NCI-H2029 (cell line): ENCODE data around the gene CCDC121.
A peak's percentile ranks its signal among the peaks of the same experiment; 100 is the strongest.

Experiments
- DNase-seq: peaks from one replicate; lab custom pipeline; 2025; lab: John Stamatoyannopoulos, UW

CCDC121 gene

DNA sequence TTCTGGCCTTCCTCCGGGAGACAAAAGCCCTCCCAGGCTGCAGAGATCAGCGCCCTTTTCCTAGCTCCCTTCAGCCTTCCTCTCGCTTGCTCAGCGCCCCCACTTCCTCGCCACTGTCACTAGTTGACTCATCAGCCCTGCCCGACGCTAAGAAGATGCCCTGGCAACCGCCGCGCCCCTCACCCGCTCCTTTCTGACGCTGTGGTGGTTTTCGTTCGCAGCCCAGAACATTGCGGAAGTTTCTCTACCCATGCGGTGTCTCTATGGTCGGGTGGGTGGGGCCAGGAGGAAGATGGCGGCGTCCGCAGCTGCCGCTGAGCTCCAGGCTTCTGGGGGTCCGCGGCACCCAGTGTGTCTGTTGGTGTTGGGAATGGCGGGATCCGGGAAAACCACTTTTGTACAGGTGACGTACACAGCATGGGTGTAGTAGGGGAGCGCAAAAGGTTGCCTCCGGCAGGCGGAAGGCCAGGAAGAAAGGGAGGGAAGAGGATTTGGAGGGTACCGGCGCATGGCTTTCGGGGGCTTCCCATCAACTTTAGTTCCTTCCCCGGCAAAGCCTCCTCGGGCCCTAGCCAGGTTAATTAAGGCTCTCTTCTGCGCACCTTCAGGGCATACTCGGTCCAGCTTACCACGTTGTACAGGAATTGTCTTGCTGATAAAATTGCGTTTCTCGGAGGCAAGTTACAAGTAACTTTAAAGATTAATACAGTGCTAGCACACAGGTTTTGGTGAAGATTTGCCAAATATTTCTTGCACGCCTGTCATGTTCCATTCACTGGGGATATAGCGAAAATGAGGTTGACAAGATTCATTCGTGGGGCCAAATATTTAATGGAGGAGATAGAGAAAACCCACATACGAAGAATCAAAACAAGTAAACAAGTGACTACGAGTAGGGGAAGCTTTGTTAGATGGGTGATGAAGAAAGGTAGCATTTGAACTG, at the start of gene CCDC121, which contains the start of gene GPN1:
Gene CCDC121 (minus strand): TSS at position 246 of the 943 bp plus-strand sequence. CDS start 1,213 bp downstream, outside the sequence.
Gene GPN1 (plus strand): TSS at position 284 of the 943 bp plus-strand sequence. CDS start 9 bp downstream, at position 293.
- DNase-seq, result peak; percentile 76

GRCh38 chr2:27672723-27673486, 44.1 kb upstream of the CCDC121 start:
- DNase-seq, result no peak

- DNase-seq, result no peak
Measured at GRCh38 chr2:27671235-27671634, 42.4 kb upstream of the CCDC121 start.

DNA sequence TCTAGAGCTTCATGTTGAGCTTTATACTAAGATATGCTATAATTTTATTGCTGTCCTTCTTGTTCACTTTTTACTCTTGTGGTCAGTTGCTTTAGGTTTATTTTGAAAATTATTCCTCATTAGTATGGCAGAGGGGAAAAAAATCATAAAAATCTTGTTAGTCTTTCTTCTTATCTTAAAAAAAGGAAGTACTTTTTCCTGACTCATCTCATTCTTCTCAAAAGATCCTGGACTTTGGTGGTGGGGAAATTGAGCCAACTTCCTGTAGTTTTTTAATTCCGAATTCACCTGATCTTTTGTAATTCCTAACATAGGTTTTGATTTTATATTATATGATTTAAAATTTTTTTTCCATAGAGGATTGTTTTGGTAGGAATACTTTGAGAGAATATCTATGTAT, 38.6 kb upstream of the CCDC121 start:
- no peak for DNase-seq

DNA sequence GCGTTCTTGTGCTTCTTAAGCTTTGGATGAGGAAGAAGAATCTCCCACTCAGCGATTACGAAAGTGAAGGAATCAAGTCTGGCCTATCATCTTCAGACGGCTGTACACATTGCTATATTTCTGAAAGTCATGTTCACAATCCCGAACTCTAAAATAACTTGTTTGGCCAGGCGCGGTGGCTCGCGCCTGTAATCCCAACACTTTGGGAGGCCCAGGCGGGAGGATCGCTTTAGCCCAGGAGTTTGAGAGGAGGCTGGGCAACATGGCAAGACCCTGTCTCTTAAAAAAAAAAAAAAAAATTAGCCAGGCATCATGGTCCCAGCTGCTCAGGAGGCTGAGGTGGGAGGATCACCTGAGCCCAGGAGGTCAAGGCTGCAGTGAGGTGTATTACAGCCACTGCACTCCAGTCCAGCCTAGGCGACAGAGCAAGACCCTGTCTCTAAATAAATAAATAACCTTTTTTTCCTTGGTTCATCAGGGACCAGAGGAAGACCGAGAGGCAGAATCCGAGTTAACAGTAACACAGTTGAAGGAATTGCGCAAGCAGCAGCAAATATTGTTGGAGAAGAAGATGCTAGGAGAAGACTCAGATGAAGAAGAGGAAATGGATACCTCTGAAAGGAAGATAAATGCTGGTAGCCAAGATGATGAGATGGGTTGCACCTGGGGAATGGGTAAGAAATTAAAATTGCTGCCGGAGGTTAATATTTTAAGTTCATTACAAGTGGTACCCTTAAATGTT, 36.0 kb upstream of the CCDC121 start:
- no peak for DNase-seq

DNA sequence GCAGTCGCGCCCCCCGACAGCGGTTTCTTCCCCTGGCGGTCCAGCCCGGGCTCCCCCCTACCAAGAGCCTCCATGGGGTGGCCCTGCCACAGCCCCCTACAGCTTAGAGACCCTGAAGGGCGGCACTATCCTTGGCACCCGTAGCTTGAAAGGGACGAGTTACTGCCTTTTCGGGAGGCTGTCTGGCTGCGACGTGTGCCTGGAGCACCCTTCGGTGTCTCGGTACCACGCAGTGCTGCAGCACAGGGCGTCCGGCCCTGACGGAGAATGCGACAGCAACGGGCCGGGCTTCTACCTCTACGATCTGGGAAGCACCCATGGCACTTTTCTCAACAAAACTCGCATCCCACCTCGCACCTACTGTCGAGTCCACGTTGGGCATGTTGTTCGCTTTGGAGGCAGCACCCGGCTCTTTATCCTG, 35.4 kb upstream of the CCDC121 start:
- DNase-seq, result no peak

DNA sequence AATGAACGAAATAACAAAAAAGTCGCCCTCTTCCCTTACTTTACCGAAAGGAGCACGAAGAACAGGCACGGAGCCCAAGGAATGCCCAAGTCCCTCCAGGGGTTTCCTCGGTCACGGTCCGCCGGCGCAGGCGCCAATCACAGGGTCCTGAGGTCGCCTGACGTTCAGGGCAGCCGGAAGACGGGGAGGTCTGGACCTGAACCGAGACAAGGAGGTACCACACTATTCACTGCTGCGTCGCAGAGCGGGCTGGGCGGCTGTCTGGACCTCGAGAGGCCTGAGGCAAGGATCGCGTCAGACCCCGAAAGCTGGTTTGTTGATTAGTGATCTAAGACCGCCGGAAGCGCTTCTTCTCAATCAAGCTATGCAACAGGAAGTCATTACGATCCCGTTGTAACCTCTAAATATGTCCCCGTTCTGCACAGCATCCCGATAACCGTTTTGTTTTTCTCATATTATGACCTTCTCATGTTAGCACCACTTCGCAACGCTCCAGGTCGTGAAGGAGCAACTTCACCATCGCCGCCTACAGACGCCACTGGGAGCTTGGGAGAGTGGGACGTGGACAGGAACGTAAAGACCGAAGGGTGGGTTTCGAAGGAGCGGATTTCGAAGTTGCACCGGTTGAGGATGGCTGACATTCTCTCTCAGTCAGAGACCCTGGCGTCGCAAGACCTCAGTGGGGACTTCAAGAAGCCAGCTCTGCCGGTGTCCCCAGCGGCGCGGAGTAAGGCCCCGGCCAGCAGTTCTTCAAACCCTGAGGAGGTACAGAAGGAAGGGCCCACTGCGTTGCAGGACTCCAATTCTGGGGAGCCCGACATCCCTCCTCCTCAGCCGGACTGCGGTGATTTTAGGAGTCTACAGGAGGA, 34.7 kb upstream of the CCDC121 start, which contains the start of the genes SLC4A1AP and SUPT7L:
Gene SLC4A1AP (plus strand): TSS at position 605 of the 869 bp plus-strand sequence. CDS start 26 bp downstream, at position 631.
Gene SUPT7L (minus strand): TSS at position 330 of the 869 bp plus-strand sequence. CDS start 1,422 bp downstream, outside the sequence.
- DNase-seq, result peak; percentile 71

GRCh38 chr2:27661371-27661770, 32.6 kb upstream of the CCDC121 start:
- DNase-seq, result no peak

- no peak for DNase-seq
Measured at GRCh38 chr2:27655155-27655951, 26.5 kb upstream of the CCDC121 start.

GRCh38 chr2:27653397-27653796, 24.6 kb upstream of the CCDC121 start:
- DNase-seq, result no peak

DNA sequence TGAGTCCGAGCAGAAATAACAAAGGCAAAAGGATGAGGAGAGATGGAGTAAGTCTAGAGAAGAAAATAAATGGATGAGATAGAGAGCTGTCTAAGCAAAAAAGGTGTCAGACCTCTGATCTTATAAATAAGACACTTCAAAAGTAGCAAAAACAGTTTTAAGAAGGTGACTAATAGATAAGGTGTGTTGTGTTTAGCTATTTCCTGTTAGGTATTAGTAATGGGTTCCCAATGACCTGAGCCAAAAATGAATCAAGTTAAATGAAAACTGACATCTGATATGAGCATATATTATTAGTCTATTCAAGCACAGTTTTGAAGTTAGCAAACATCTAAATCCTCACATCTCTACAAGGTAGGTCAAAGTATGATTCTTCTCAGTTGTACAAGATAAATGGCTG, 24.0 kb upstream of the CCDC121 start:
- DNase-seq, result no peak

DNA sequence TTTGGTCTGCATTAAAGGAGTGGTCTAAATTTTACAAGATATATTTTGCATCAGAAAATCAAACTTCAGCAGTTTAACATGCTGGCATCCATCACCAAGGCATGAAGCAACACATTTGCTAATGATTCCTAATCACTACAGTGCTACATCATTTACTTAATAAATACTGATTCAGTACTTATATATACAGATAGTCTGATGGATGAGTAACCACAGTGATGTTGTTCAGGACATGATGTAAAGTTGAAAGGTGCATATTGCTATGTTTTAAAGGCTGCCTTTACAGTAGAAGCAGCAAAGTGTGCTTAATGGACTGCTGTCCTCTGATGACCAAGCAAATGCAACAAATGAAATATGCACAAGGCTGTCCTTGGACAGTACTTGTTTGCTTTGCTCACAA, 23.5 kb upstream of the CCDC121 start:
- no peak for DNase-seq

DNA sequence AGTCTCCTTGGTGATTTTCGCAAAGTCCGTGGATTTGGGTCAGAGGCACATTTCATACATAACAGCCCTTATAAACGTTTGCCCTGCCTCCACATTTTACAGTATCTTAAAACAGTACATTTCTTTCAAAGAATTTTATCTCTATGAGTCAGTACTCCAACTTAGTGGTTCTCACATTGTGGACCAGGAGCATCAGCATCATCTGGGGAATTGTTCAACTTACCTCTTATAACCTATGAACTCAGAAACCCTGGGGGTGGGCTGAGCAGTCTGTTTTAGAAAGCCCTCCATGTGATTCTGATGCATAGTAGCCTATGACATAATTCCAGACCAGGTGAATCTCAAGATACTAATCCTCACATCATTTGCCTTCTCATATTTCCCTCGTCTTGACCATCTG, 22.2 kb upstream of the CCDC121 start:
- no peak for DNase-seq

DNA sequence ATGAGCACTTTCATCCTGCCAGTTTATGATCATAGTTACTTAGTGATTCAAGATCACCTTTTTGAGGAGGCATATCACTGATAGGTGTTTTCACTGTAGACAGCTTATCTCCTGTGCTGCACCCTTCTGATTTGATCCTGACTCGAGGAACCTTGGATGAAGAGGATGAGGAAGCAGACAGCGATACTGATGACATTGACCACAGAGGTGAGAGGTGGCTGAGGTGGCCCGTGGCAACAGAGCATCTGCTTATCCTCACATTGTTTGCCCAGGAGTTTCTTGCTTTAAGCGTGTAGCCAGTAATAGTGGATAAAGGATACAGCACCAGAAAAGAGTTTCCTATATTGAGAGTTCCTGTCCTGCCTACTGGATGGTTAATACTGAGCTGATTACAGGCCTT, 18.9 kb upstream of the CCDC121 start:
- no peak for DNase-seq

- no peak for DNase-seq
Measured at GRCh38 chr2:27647289-27647688, 18.5 kb upstream of the CCDC121 start.

- DNase-seq, result no peak
Measured at GRCh38 chr2:27645197-27645596, 16.4 kb upstream of the CCDC121 start.

DNA sequence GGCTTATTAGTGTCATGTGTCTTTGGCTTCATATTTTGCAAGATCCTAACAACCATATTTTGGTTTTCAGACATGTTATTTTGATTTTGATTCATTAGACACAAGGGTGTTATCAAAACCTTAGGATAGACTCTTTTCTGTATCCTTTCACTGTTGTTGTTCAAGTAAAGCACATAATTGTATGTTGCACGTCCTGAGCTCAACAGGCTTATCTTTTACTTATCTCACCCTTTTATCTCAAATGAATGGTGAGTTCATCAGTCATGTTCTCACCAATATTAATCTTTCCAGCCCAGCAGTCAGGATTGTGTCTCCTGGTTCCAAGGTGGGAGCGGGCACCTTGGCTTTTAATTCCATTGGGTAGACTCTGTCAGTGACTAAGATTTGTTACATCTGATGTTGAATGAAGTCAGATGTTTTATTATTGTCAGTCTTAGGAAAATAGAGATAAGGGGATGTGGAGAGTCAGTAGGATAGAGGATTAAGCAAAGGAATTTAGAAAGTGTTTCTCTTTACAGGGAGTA, 12.0 kb upstream of the CCDC121 start:
- DNase-seq, result no peak

DNA sequence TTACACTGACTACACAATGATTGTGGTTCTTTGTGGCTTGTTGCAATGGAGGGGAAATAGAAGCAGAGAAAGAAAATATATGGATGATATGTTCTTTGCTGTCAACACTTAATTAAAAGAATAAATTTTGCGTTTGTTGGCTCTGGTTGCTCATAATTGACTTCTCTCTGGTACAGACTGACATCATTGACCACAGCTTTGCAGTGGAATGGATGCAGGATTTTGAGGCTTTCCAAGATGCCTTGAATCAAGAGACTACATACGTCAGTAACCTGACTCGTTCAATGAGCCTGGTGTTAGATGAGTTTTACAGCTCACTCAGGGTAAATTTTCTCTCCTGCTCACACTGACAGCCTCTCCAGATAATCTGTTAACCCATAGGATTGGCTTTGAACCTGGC, 9.9 kb upstream of the CCDC121 start:
- no peak for DNase-seq

GRCh38 chr2:27638037-27638637, 9.3 kb upstream of the CCDC121 start:
- DNase-seq, result no peak
